ENCODE data around the gene ZRANB3.

Gene ZRANB3

DNA sequence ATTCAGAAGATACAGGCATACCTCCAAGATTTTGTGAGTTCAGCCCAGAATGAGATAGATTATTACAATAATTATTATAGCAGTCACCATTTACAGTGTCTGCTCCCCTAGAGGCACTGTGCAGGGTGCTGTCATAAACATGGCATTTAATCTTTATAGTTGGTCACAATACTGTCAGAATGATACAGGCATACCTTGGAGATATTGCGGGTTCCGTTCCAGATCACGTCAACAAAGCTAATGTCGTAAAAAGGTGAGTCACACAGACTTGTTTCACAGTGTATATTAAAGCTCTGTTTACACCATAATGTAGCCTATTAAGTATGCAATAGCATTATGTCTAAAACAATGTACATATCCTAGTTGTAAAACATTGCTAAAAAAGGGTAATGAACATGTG, 45.6 kb downstream of the ZRANB3 start:
- Histone ChIP-seq H3K9me3 (ENCODE audit: severe bottlenecking) (no peaks in the 10 kb centered on the region), H3K4me3 (ENCODE audit: low read depth, low read length) (no peak overlapping the region), H3K36me3 (no peaks in the 10 kb centered on the region; the same call in 1 of the 2 replicates), H3K27ac (no peak overlapping the region), H3K27me3 (ENCODE audit: insufficient read depth, low read depth, severe bottlenecking) (no peaks in the 10 kb centered on the region)
- TF ChIP-seq, protein P1, sequence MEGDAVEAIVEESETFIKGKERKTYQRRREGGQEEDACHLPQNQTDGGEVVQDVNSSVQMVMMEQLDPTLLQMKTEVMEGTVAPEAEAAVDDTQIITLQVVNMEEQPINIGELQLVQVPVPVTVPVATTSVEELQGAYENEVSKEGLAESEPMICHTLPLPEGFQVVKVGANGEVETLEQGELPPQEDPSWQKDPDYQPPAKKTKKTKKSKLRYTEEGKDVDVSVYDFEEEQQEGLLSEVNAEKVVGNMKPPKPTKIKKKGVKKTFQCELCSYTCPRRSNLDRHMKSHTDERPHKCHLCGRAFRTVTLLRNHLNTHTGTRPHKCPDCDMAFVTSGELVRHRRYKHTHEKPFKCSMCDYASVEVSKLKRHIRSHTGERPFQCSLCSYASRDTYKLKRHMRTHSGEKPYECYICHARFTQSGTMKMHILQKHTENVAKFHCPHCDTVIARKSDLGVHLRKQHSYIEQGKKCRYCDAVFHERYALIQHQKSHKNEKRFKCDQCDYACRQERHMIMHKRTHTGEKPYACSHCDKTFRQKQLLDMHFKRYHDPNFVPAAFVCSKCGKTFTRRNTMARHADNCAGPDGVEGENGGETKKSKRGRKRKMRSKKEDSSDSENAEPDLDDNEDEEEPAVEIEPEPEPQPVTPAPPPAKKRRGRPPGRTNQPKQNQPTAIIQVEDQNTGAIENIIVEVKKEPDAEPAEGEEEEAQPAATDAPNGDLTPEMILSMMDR (IDR thresholded peaks at IDR 0.05; ENCODE audit: low read depth, low read length): no peak
- no peak for DNase-seq

DNA sequence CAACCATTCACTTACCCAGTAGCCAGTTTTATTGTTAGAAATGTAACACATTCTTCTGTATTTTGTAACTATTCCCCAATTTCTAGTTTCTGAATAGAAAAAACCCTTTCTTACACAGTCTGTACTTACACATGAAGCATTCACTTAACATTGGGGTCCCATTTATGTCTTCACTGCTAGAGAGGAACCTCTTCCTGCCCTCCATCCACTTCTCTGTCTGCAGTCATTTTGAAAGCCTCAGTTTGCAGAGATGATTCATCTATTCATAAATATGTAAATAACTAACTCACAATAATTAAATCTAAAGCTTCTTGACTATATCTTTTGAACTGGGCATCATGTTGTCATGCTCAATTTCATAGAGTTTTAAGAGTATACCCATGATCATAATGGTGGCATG, 55.9 kb downstream of the ZRANB3 start:
- no peak for DNase-seq
- Histone ChIP-seq H3K27me3 (ENCODE audit: insufficient read depth, low read depth, severe bottlenecking) (no peaks in the 10 kb centered on the region), H3K36me3 (no peaks in the 10 kb centered on the region), H3K27ac (no peak overlapping the region), H3K4me3 (ENCODE audit: low read depth, low read length) (no peak overlapping the region), H3K9me3 (ENCODE audit: severe bottlenecking) (no peaks in the 10 kb centered on the region)
- TF ChIP-seq, protein P1 (IDR thresholded peaks at IDR 0.05; ENCODE audit: low read depth, low read length): no peak

DNA sequence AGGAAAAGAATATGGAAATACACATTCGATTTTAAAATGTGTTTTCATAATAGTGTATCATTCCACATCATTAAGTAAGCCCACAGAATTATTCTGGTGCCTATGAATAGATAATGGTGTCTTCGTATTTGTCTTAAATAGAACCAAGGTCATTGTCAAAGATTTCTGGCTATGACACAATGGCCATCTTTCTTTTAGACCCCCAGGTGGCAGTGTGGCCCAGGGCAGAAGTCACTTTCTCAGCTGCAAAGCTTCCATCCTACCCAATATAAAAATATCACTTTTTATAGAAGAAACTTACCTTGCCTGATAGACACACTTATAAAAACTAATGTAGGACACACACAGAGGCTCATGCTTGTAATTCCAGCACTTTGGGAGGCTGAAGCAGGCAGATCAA, 57.5 kb downstream of the ZRANB3 start:
- Histone ChIP-seq H3K27me3 (ENCODE audit: insufficient read depth, low read depth, severe bottlenecking) (no peaks in the 10 kb centered on the region), H3K27ac (no peak overlapping the region), H3K36me3 (no peaks in the 10 kb centered on the region), H3K9me3 (ENCODE audit: severe bottlenecking) (no peaks in the 10 kb centered on the region), H3K4me3 (ENCODE audit: low read depth, low read length) (no peak overlapping the region)
- TF ChIP-seq, protein P1 (IDR thresholded peaks at IDR 0.05; ENCODE audit: low read depth, low read length): peak; percentile 57; the same call in 1 of the 2 replicates
- DNase-seq: peak; percentile 16

DNA sequence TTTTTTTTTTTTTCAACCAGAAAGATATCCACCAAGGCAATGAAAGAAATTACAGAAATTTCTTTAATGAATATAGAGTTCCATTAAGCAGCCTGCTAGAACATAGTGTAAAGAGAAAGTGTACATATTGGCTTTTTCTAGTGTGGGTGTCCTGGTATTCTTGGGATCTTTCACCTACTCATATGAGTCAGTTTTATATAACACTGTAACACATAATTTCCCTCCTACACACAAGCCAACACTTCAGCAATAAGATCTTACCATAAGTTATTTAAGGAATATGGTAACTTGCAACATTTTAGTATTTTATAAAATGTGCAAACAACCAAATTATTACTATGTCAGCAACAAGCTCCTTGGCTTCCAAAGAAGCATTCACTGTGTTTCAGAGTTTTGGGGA, 59.9 kb downstream of the ZRANB3 start:
- no peak overlapping the region for H3K27ac ChIP-seq
- H3K4me3 ChIP-seq (ENCODE audit: low read depth, low read length): no peak overlapping the region
- TF ChIP-seq, protein P1 (IDR thresholded peaks at IDR 0.05; ENCODE audit: low read depth, low read length): no peak

DNA sequence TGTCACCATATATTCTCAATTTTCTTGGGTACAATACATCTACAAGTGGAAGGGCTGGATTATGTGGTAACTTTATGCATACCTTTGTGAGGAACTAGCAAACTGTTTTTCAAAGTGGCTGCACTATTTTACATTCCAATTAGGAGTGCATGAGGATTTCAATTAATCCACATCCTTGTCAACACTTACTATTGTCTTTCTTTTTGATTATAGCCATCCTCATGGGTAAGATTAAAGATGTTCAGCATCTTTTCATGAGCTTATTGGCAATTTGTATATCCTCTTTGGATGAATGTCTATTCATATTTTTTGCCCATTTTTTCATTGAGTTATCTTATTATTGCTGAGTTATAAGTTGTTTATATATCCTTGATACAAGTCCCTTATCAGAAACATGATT, 73.7 kb downstream of the ZRANB3 start:
- no peak overlapping the region for H3K4me3 ChIP-seq (ENCODE audit: low read depth, low read length)
- H3K9me3 ChIP-seq (ENCODE audit: severe bottlenecking): peaks cover 8% of the 10 kb centered on the region
- H3K27me3 ChIP-seq (ENCODE audit: insufficient read depth, low read depth, severe bottlenecking): no peaks in the 10 kb centered on the region

More for the DNA sequence above, 59.9 kb downstream of the ZRANB3 start:
- Histone ChIP-seq H3K27me3 (ENCODE audit: insufficient read depth, low read depth, severe bottlenecking) (no peaks in the 10 kb centered on the region), H3K36me3 (no peaks in the 10 kb centered on the region), H3K9me3 (ENCODE audit: severe bottlenecking) (no peaks in the 10 kb centered on the region)
- no peak for DNase-seq

DNA sequence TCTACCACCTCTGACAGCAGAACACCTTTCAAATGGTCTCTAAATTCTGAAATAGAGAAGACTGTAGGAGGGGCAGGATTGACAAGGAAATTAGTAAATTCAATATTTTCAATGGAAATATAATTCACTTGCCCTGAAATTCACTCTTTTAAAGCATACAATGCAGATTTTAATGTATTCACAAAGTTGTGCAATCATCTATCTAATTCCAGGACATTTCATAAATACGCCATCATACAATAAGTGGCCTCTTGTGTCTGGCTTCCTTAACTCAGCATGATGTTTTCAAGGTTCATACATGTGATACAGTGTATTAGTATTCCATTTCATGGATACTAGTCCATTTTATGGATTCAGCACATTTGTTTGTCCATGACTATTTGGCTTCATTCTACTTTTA, 74.2 kb downstream of the ZRANB3 start:
- H3K27me3 ChIP-seq (ENCODE audit: insufficient read depth, low read depth, severe bottlenecking): no peaks in the 10 kb centered on the region
- TF ChIP-seq, protein P1 (IDR thresholded peaks at IDR 0.05; ENCODE audit: low read depth, low read length): no peak

More for the DNA sequence above, 73.7 kb downstream of the ZRANB3 start:
- H3K27ac ChIP-seq: no peak overlapping the region
- H3K36me3 ChIP-seq: no peaks in the 10 kb centered on the region
- DNase-seq: no peak
- TF ChIP-seq, protein P1 (IDR thresholded peaks at IDR 0.05; ENCODE audit: low read depth, low read length): no peak

More for the DNA sequence above, 74.2 kb downstream of the ZRANB3 start:
- Histone ChIP-seq H3K36me3 (no peaks in the 10 kb centered on the region), H3K4me3 (ENCODE audit: low read depth, low read length) (no peak overlapping the region), H3K27ac (no peak overlapping the region), H3K9me3 (ENCODE audit: severe bottlenecking) (peaks cover 8% of the 10 kb centered on the region)
- no peak for DNase-seq
